T-cell (primary cell): ENCODE measurements around the gene PITX3. TPM values are rescaled to one million over a fixed set of nuclear protein-coding genes. Genes with fewer than 3 reads are reported as not detected.

Source experiments
- ATAC-seq, 4 experiments: fragments of 200-7000 bp in 3 of 4; fragments of 150-1000 bp in 1 of 4; cut with Tn5 transposase; replicated peaks in 1 of 4; 1 replicate in 3 of 4; 2 replicates in 1 of 4; pipeline ENCODE4 v1.10.0; 2021; ENCODE audit warnings: moderate library complexity in 3 of 4, mild to moderate bottlenecking in 2 of 4, moderate number of reproducible peaks in 1 of 4
- CTCF ChIA-PET, 2 donors: fragments of 300-600 bp; sonication (Branson Sonifier 250); formaldehyde crosslinking; loops; one replicate each; lab custom pipeline; 2022; ENCODE audit warnings: antibody characterized with exemption in 2 of 2; lab: Charles Lee
- POLR2A ChIA-PET, 2 donors: fragments of 300-600 bp; sonication (Branson Sonifier 250); formaldehyde crosslinking; loops; one replicate each; lab custom pipeline; 2022; ENCODE audit warnings: antibody characterized with exemption in 2 of 2; lab: Charles Lee
- DNase-seq, 35 experiments: peaks; one replicate each; pipeline versions ENCODE4 v3.0.0 to v3.0.0-alpha.2; 2013 to 2023
- H3K27ac ChIP-seq: one replicate; pipeline ENCODE4 v1.5.1; 2013; ENCODE audit warnings: low read length
- H3K27me3 ChIP-seq, 2 experiments: replicated peaks in 1 of 2; 1 replicate in 1 of 2; 2 replicates in 1 of 2; pipeline versions ENCODE4 v1.6.1 to v1.7.0; 2013; ENCODE audit warnings: low read length in 1 of 2, mixed read lengths in 1 of 2; ENCODE audit not compliant: control insufficient read depth in 2 of 2, insufficient read depth in 2 of 2; ENCODE audit errors: extremely low read depth in 1 of 2
- H3K36me3 ChIP-seq, 2 donors: 1 replicate in 1 of 2; 2 replicates in 1 of 2; pipeline versions ENCODE4 v1.6.1 to v1.7.0; 2013; ENCODE audit warnings: low read length in 1 of 2; ENCODE audit not compliant: control insufficient read depth in 2 of 2, insufficient read depth in 1 of 2; ENCODE audit errors: extremely low read depth in 1 of 2
- H3K4me1 ChIP-seq, 2 experiments: 1 replicate in 1 of 2; 2 replicates in 1 of 2; pipeline versions ENCODE4 v1.6.1 to v1.7.0; 2013; ENCODE audit warnings: low read length in 2 of 2, mixed read lengths in 1 of 2; ENCODE audit not compliant: insufficient read depth in 2 of 2, control insufficient read depth in 1 of 2; ENCODE audit errors: extremely low read depth in 1 of 2
- H3K4me3 ChIP-seq, 2 donors: 1 replicate in 1 of 2; 2 replicates in 1 of 2; pipeline versions ENCODE4 v1.5.1 to v1.7.0; 2013; ENCODE audit warnings: mild to moderate bottlenecking in 2 of 2, low read length in 1 of 2, moderate library complexity in 1 of 2; ENCODE audit not compliant: control insufficient read depth in 1 of 2; ENCODE audit errors: extremely low read depth in 1 of 2
- H3K9me3 ChIP-seq: 2 replicates; pipeline ENCODE4 v1.7.0; 2013
- H3K27ac Mint-ChIP-seq, 2 donors: one replicate each; pipeline ENCODE4 v1.8.0; 2020 to 2021; ENCODE audit warnings: mild to moderate bottlenecking in 2 of 2, mixed read lengths in 2 of 2
- H3K27me3 Mint-ChIP-seq, 2 donors: one replicate each; pipeline ENCODE4 v1.8.0; 2021 to 2022; ENCODE audit warnings: mixed read lengths in 2 of 2
- H3K36me3 Mint-ChIP-seq: one replicate; pipeline ENCODE4 v1.8.0; 2021; ENCODE audit warnings: mixed read lengths
- H3K4me1 Mint-ChIP-seq, 3 donors: one replicate each; pipeline ENCODE4 v1.8.0; 2020 to 2022; ENCODE audit warnings: mixed read lengths in 3 of 3, mild to moderate bottlenecking in 1 of 3
- H3K4me3 Mint-ChIP-seq, 3 donors: one replicate each; pipeline ENCODE4 v1.8.0; 2020 to 2022; ENCODE audit warnings: mild to moderate bottlenecking in 3 of 3, mixed read lengths in 3 of 3, moderate library complexity in 3 of 3
- H3K9me3 Mint-ChIP-seq, 3 donors: one replicate each; pipeline ENCODE4 v1.8.0; 2020 to 2022; ENCODE audit warnings: mixed read lengths in 3 of 3
- WGBS: methylation state at CpG from one replicate; pipeline ENCODE4 v1.1.5; 2013; ENCODE audit warnings: missing lambda C conversion rate; ENCODE audit not compliant: insufficient coverage; 5-methylcytosine and 5-hydroxymethylcytosine counted together
- total RNA-seq, 35 experiments: library from RNA in 6 of 35; stranded (reverse) in 6 of 35; fragments of 120-200 nt in 1 of 35; gene quantifications; one replicate each; pipeline versions ENCODE4 v1.2.1 to v1.2.4 and lab custom pipeline; 2013 to 2026

The PITX3 gene
- total RNA-seq, 5 donors from 2014 or later (not counting 1 experiment from before 2014, with no cell fraction given) = not detected

- Mint-ChIP-seq H3K27ac (no peak overlapping the region), H3K4me1 (peaks cover 50 to 67% (median 63%) of the 10 kb centered on the region in 3 donors), H3K27me3 (no peaks in the 10 kb centered on the region)
Measured at GRCh38 chr10:102285133-102285532, 43.8 kb upstream of the PITX3 start.

GRCh38 chr10:102284531-102284930 lies 43.2 kb upstream of the PITX3 start:
- Histone ChIP-seq H3K27ac (no peak overlapping the region), H3K36me3 (peaks cover 0 to 15% of the 10 kb centered on the region in 2 donors), H3K27me3 (no peaks in the 10 kb centered on the region), H3K4me1 (peaks cover 8 to 17% of the 10 kb centered on the region in 2 experiments), H3K4me3 (no peak overlapping the region), H3K9me3 (no peaks in the 10 kb centered on the region)
- Mint-ChIP-seq H3K36me3 (peaks cover 24% of the 10 kb centered on the region), H3K9me3 (no peaks in the 10 kb centered on the region), H3K27ac (peak overlapping the region in 1 of 2 donors; percentile 25), H3K27me3 (no peaks in the 10 kb centered on the region), H3K4me3 (no peak overlapping the region), H3K4me1 (peaks cover 56 to 73% (median 69%) of the 10 kb centered on the region in 3 donors)
- DNase-seq (no peak), ATAC-seq (no peak)
- ChIA-PET POLR2A (interaction anchor here in 1 of 2 donors (1.0 kb wide), 1 partner anchor 22 kb away, joined by 3 read pairs; no protein-coding TSS in a partner anchor), CTCF (interaction anchor here in 1 of 2 donors (0.6 to 1.4 kb wide), 2 partner anchors 8 to 115 kb away, joined by 5 read pairs; no protein-coding TSS in a partner anchor)
- 75% methylated on average over 1 of the region's 2 CpGs for WGBS

More at GRCh38 chr10:102285133-102285532, 43.8 kb upstream of the PITX3 start:
- ChIA-PET CTCF (interaction anchor here in 1 of 2 donors (0.6 to 1.4 kb wide), 2 partner anchors 9 to 116 kb away, joined by 5 read pairs; no protein-coding TSS in a partner anchor), POLR2A (interaction anchor here (0.6 to 1.0 kb wide), 3 partner anchors 22 to 128 kb away, joined by 3 to 4 read pairs (median 3); no protein-coding TSS in a partner anchor)
- H3K27me3 ChIP-seq = no peaks in the 10 kb centered on the region
- H3K4me3 ChIP-seq = no peak overlapping the region
- no peaks in the 10 kb centered on the region for H3K9me3 ChIP-seq
- no peak overlapping the region for H3K27ac ChIP-seq
- ATAC-seq (no peak), DNase-seq (no peak)
- H3K9me3 Mint-ChIP-seq = no peaks in the 10 kb centered on the region
- no CpG with 5 or more reads among the region's 2 CpGs for WGBS
- H3K4me3 Mint-ChIP-seq = no peak overlapping the region
- H3K36me3 Mint-ChIP-seq = peaks cover 24% of the 10 kb centered on the region
- H3K4me1 ChIP-seq = peaks cover 5 to 17% of the 10 kb centered on the region in 2 experiments
- H3K36me3 ChIP-seq = peaks cover 0 to 15% of the 10 kb centered on the region in 2 donors

- Histone ChIP-seq H3K27ac (no peak overlapping the region), H3K4me1 (peaks cover 8 to 17% of the 10 kb centered on the region in 2 experiments), H3K36me3 (peaks cover 0 to 15% of the 10 kb centered on the region in 2 donors), H3K27me3 (no peaks in the 10 kb centered on the region), H3K4me3 (no peak overlapping the region), H3K9me3 (no peaks in the 10 kb centered on the region)
- H3K36me3 Mint-ChIP-seq = peaks cover 22% of the 10 kb centered on the region
- ChIA-PET POLR2A (no interaction called here), CTCF (interaction anchor here in 1 of 2 donors (1.4 kb wide), 1 partner anchor 114 kb away, joined by 5 read pairs; no protein-coding TSS in a partner anchor)
- ATAC-seq (peak in 2 of 4 experiments; percentile 16 to 36), DNase-seq (no peak)
- WGBS = no CpG with 5 or more reads among the region's 2 CpGs
- H3K27me3 Mint-ChIP-seq = no peaks in the 10 kb centered on the region
- peaks cover 61 to 70% (median 68%) of the 10 kb centered on the region in 3 donors for H3K4me1 Mint-ChIP-seq
- peak overlapping the region; percentile 68 to 71 for H3K27ac Mint-ChIP-seq
- H3K9me3 Mint-ChIP-seq = no peaks in the 10 kb centered on the region
- H3K4me3 Mint-ChIP-seq = no peak overlapping the region
Measured at GRCh38 chr10:102283890-102284289, 42.6 kb upstream of the PITX3 start.

- ChIA-PET CTCF (interaction anchor here in 1 of 2 donors (1.4 kb wide), 2 partner anchors 10 to 114 kb away, joined by 3 to 5 read pairs; no protein-coding TSS in a partner anchor), POLR2A (no interaction called here)
- H3K9me3 ChIP-seq = no peaks in the 10 kb centered on the region
- Mint-ChIP-seq H3K9me3 (no peaks in the 10 kb centered on the region), H3K4me3 (peak overlapping the region in 1 of 3 donors; percentile 0), H3K4me1 (peaks cover 65 to 74% (median 70%) of the 10 kb centered on the region in 3 donors), H3K27me3 (no peaks in the 10 kb centered on the region), H3K36me3 (peaks cover 25% of the 10 kb centered on the region), H3K27ac (peak overlapping the region; percentile 68 to 71)
- no peak overlapping the region for H3K27ac ChIP-seq
- 37% methylated on average over 2 of the region's 2 CpGs for WGBS
- no peaks in the 10 kb centered on the region for H3K27me3 ChIP-seq
- DNase-seq = no peak
- no peak overlapping the region for H3K4me3 ChIP-seq
- peaks cover 8 to 17% of the 10 kb centered on the region in 2 experiments for H3K4me1 ChIP-seq
- no peak for ATAC-seq
- H3K36me3 ChIP-seq = peaks cover 0 to 15% of the 10 kb centered on the region in 2 donors
Measured at GRCh38 chr10:102283488-102283887, 42.2 kb upstream of the PITX3 start.

GRCh38 chr10:102281102-102281487 lies 39.8 kb upstream of the PITX3 start:
- ChIA-PET CTCF (no interaction called here), POLR2A (no interaction called here)
- peak overlapping the region in 1 of 3 donors; percentile 53 for H3K4me3 Mint-ChIP-seq

GRCh38 chr10:102280397-102281101 lies 39.2 kb upstream of the PITX3 start:
- peaks cover 55 to 68% (median 61%) of the 10 kb centered on the region in 3 donors for H3K4me1 Mint-ChIP-seq
- Histone ChIP-seq H3K36me3 (peaks cover 0 to 10% of the 10 kb centered on the region in 2 donors), H3K4me3 (no peak overlapping the region), H3K27ac (no peak overlapping the region), H3K9me3 (no peaks in the 10 kb centered on the region), H3K4me1 (peaks cover 8 to 17% of the 10 kb centered on the region in 2 experiments), H3K27me3 (no peaks in the 10 kb centered on the region)
- H3K9me3 Mint-ChIP-seq = no peaks in the 10 kb centered on the region
- peaks cover 15% of the 10 kb centered on the region for H3K36me3 Mint-ChIP-seq
- peak overlapping the region in 1 of 3 donors; percentile 53 for H3K4me3 Mint-ChIP-seq
- DNase-seq = no peak
- no peaks in the 10 kb centered on the region for H3K27me3 Mint-ChIP-seq
- 44% methylated on average over 1 of the region's 3 CpGs for WGBS
- ChIA-PET CTCF (interaction anchor here in 1 of 2 donors (1.1 kb wide), 1 partner anchor 27 kb away, joined by 6 read pairs; no protein-coding TSS in a partner anchor), POLR2A (no interaction called here)
- ATAC-seq = no peak
- peak overlapping the region; percentile 60 to 77 for H3K27ac Mint-ChIP-seq

More at GRCh38 chr10:102281102-102281487, 39.8 kb upstream of the PITX3 start:
- WGBS = 80% methylated on average over 1 of the region's 3 CpGs
- Histone ChIP-seq H3K4me3 (no peak overlapping the region), H3K4me1 (peaks cover 8 to 17% of the 10 kb centered on the region in 2 experiments), H3K27ac (no peak overlapping the region), H3K9me3 (no peaks in the 10 kb centered on the region), H3K27me3 (no peaks in the 10 kb centered on the region), H3K36me3 (peaks cover 0 to 10% of the 10 kb centered on the region in 2 donors)
- Mint-ChIP-seq H3K27me3 (no peaks in the 10 kb centered on the region), H3K36me3 (peaks cover 18% of the 10 kb centered on the region), H3K9me3 (no peaks in the 10 kb centered on the region), H3K27ac (no peak overlapping the region), H3K4me1 (peaks cover 60 to 70% (median 66%) of the 10 kb centered on the region in 3 donors)
- ATAC-seq (no peak), DNase-seq (no peak)
